OCI-M2 (cell line): Measurements from ENCODE around the gene CDC42BPA.
A peak's percentile ranks its signal among the peaks of the same experiment; 100 is the strongest.

Experiments
- DNase-seq: peaks from one replicate; lab custom pipeline; 2025; ENCODE audit not compliant: unreplicated experiment; lab: John Stamatoyannopoulos, UW

Gene CDC42BPA

DNA sequence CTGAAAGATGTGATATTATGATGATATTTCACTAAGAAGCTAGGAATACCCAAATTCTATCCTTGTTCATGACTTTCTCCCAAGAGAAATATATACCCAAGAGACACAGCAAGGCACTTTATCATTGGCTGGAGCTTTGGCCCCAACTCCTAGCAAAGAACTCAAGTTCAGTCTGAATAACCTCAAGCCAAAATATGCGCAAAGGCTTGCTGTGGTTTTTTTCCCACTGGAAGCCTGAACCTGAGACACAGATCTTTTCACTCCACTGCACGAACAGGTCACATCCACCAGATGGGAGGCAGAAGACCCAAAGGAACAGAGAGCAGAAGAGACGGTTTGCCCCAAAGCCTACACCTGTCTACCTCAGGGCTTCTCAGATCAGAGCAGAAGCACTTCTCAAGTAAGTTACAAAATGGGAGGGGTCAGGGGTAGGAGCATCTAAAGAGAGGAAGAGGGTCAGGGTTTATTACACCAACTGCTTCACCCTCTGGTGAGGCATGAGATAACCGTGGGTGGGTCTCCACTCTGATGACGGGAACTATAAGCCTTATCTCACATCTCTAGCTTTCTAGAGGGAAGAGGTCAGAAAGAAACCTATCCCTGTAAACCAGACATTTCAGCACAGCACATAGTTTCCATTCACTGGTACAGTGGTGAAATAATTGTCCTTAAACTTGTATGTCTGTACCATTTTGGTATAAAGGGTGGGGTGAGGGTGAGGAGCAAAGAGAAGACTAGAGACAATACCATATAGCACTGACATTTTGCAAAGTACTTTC, 17.1 kb upstream of the CDC42BPA start:
- DNase-seq: peak; percentile 44

DNA sequence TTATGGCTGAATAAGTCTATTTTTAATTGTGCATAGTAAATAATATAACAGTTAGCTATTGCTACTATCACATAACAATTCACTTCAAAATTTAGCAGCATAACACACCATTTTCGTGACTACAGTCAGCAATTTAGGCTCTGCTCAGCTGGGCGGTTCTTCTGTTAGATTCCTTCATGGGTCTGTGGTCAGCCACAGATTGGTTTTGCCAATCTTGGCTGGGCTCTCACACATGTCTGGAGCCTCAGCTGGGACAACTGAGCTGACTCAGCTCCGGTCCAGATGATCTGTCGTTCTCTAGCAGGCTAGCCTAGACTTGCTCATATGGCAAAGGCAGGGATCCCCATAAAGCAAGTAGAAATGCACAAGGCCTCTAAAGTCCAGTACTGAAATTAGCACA, 15.1 kb upstream of the CDC42BPA start:
- no peak for DNase-seq

DNA sequence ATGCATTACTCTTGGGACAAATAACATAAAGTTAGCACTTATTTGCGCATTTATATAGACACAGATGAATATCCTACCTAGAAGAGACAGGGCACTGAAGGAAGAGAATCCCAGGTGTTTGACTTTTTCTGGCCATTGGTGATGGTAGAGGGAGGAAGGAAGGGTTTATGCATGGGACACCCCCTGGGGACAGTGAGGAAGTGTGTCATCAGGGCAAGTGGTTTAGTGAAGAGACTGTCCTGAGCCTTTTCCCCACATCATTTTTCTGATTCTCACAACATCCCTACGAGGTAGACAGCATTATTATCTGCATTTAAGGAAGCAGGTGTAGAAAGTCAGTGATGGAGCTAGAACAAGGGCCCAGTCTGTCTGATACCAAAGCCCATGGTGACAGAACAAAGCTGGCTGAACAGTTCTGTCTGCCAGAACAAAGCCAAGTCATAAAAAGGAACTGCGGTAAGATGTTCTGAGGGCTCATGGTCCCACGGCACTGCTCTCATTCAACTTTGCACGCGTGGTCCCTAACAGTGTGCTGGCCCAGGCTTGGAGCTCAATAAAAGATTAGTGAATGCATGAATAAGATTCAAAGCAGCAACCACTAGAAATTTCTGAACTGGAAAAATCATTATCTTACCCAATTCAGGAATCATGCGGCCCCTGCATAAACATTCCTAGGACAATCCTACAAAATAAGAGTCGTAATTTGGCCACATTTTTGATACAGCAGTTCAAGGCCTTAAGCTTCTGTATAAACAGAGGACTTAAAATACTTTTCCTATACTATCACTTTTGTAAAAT, 12.2 kb upstream of the CDC42BPA start:
- no peak for DNase-seq

- DNase-seq: no peak
These were observed 10.2 kb upstream of the CDC42BPA start for GRCh38 chr1:227328405-227329019.

- no peak for DNase-seq
These were observed 6.9 kb upstream of the CDC42BPA start for GRCh38 chr1:227325156-227325555.

GRCh38 chr1:227323967-227324268, 5.6 kb upstream of the CDC42BPA start:
- no peak for DNase-seq

- DNase-seq: no peak
These were observed 5.1 kb upstream of the CDC42BPA start for GRCh38 chr1:227323171-227323966.

GRCh38 chr1:227322376-227322775, 4.1 kb upstream of the CDC42BPA start:
- no peak for DNase-seq

GRCh38 chr1:227321035-227321434, 2.7 kb upstream of the CDC42BPA start:
- no peak for DNase-seq

DNA sequence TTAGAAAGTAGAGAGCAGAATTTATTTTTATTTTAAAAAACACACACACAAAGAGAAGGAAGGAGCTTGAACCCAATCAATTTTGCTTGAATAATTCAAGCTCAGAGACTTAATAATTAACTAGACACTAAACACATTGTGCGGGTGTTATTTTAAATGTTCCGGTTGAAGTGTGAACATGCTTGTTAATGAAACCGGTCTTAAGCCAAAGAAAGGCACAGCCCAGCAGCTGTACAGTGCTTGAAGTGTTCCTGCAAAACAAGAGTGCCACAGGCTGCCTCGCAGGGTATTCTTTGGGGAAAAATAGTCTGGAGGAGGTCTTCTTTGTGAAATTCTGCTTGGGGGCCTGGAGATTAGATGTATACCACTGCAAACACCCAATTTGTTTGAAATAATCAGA, 2.2 kb upstream of the CDC42BPA start:
- no peak for DNase-seq

GRCh38 chr1:227318853-227319607, 738 bp upstream of the CDC42BPA start:
- no peak for DNase-seq

DNA sequence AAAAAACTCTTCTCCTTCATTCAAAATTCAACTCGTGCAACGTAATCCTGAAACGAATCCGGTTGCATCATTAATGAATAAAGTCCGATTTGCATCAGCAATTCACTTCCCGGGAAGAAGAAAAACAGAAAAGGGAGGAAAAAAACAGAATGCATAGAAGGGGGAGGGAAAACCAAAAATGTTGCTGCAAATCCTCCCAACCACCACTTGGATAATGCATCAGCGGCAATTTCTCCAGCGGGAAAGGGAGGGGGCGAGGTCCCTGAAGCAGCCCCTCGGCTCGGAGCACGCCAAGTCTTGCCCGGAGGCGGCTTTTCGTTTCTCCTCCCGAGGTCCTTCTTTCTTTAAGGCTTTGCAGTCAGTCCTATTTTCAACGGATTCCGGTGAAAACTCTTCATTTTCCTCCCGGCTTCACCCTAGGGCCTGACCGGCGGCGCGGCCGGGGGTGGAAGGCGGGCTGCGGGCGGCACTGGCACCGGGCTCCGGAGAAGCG, 723 bp downstream of the CDC42BPA start:
- DNase-seq: no peak

DNA sequence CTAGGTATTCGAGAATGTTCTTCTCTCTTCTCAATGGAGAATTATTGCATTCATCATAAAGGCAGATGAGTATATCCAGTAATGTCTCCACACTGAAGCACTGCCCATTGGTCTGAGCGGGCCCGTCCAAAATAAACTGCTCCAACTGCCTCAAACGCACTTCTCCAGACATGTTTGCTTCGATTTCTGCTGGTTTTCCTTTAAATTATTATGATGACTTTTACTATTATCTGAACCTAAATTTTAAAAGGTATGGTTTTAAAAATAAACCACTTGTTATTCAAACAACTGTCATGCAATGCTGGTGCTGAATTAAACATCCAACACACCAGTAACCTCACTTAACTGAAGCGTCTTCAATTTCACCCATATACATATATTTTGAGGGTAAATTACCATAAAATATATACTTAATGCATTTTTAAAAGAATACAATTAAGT, 1.3 kb downstream of the CDC42BPA start:
- DNase-seq: no peak

- DNase-seq: no peak
These were observed 1.8 kb downstream of the CDC42BPA start for GRCh38 chr1:227316456-227316855.

GRCh38 chr1:227315629-227316346, 2.5 kb downstream of the CDC42BPA start:
- no peak for DNase-seq

- DNase-seq: no peak
These were observed 4.1 kb downstream of the CDC42BPA start for GRCh38 chr1:227314014-227314848.

DNA sequence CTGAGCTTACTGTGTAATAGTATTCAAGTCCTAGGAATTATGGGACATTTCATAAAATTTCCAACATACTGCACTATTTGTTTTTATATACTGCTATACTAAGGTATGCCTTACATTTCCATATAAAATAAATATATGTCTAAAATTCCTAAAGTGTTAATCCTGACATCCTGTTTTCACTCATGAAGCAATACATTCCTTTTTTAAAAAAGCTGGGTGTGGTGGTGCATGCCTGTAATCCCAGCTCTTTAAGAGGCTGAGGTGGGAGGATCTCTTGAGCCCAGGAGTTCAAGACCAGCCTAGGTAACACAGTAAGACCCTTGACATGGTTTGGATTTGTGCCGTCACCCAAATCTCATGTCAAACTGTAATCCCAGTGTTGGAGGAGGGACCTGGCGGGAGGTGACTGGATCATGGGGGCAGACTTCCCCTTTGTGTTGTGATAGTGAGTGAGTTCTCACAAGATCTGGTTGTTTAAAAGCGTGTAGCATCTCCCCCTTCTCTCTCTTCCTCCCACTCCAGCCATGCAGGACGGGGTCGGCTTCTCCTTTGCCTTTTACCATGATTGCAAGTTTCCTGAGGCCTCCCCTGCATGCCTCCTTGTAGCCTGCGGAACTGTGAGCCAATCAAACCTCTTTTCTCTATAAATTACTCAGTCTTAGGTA, 5.8 kb downstream of the CDC42BPA start:
- DNase-seq: no peak

DNA sequence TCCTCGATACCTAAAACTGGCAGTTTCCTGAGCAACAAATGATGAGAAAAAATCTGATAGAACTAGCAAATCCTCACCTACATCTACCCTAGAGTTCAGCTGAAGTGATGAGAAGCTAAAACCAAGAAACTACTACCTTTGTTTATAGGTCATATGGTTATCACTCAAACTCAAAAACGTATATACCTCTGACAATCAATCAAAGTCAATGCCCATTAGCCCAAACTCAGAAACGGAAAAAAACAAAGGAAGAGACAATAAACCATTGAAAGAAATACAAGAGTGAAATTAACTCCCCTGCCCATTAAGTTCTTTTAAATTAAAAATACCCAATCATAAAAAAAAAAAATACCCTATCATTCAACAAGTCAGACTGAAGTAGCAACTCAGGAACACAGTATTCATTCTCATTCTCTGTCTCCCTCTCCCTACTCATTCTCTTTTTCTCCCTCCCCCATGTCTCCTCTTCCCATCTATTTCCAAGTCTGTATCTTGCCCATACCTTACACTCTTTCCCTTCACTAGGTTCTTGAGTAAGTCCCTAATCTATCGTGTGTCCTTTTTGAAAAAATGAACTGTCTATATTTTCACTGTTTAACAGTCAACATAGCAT, 6.8 kb downstream of the CDC42BPA start:
- DNase-seq: no peak
